Calu3 (cell line): ENCODE data around the gene PECR. TPM values are rescaled to one million over a fixed set of nuclear protein-coding genes. Genes with fewer than 3 reads are reported as not detected.

Experiments
- BruUV-seq: library from RNA; stranded (reverse); fragments of 400-500 nt; replicated peaks from 2 replicates; lab custom pipeline; 2021; lab: Mats Ljungman, UMichigan
- CTCF ChIA-PET: fragments of 300-600 bp; sonication (Branson Sonifier 250); formaldehyde crosslinking; loops from one replicate; lab custom pipeline; 2022; ENCODE audit warnings: antibody characterized with exemption; lab: Charles Lee
- DNase-seq: peaks from one replicate; pipeline ENCODE4 v3.0.0; 2022
- H3K27ac Mint-ChIP-seq: one replicate; pipeline ENCODE4 v1.8.0; 2022; ENCODE audit warnings: mixed read lengths; ENCODE audit not compliant: unreplicated experiment
- H3K27me3 Mint-ChIP-seq: one replicate; pipeline ENCODE4 v1.8.0; 2022; ENCODE audit warnings: mixed read lengths; ENCODE audit not compliant: unreplicated experiment
- H3K36me3 Mint-ChIP-seq: one replicate; pipeline ENCODE4 v1.8.0; 2022; ENCODE audit warnings: mild to moderate bottlenecking, moderate library complexity, mixed read lengths; ENCODE audit not compliant: insufficient read depth, unreplicated experiment
- H3K4me1 Mint-ChIP-seq: one replicate; pipeline ENCODE4 v1.8.0; 2022; ENCODE audit warnings: mild to moderate bottlenecking, low read depth, mixed read lengths; ENCODE audit not compliant: unreplicated experiment
- H3K4me3 Mint-ChIP-seq: one replicate; pipeline ENCODE4 v1.8.0; 2022; ENCODE audit warnings: mild to moderate bottlenecking, low read depth, moderate library complexity, mixed read lengths; ENCODE audit not compliant: unreplicated experiment
- H3K9me3 Mint-ChIP-seq: one replicate; pipeline ENCODE4 v1.8.0; 2022; ENCODE audit warnings: low read depth, mixed read lengths; ENCODE audit not compliant: unreplicated experiment
- CTCF ChIP-seq: fragments of 200-600 bp; IDR thresholded peaks from one replicate; pipeline ENCODE4 v1.8.0; 2022; ENCODE audit warnings: antibody characterized with exemption; ENCODE audit not compliant: unreplicated experiment
- intact Hi-C: fragments of 100-400 bp; cut with micrococcal nuclease; formaldehyde crosslinking; loops from one replicate; pipeline ENCODE4 v1.10.0; 2022; ENCODE audit not compliant: unreplicated experiment
- total RNA-seq: library from RNA; stranded (reverse); gene quantifications from 2 replicates; pipeline ENCODE4 v1.2.3, GENCODE V29; 2022

Gene PECR
- total RNA-seq, 1 experiment from 2014 or later: 40.7 TPM

GRCh38 chr2:216086207-216086893, 4.7 kb upstream of the PECR start:
- TF ChIP-seq CTCF: no peak
- Mint-ChIP-seq H3K9me3 (no peaks in the 10 kb centered on the region), H3K4me3 (no peak overlapping the region), H3K36me3 (peaks cover 35% of the 10 kb centered on the region), H3K27ac (no peak overlapping the region), H3K4me1 (peaks cover 58% of the 10 kb centered on the region), H3K27me3 (no peaks in the 10 kb centered on the region)
- BruUV-seq: no TSS peak
- no peak for DNase-seq
- CTCF ChIA-PET: interaction anchor here (0.6 to 0.8 kb wide), 3 partner anchors 23 to 26 kb away, joined by 3 read pairs; partner anchors contain the start of gene XRCC5
- intact Hi-C loops: no loop called here

GRCh38 chr2:216084547-216084946, 2.9 kb upstream of the PECR start:
- Mint-ChIP-seq H3K4me3 (peak overlapping the region; percentile 93), H3K27ac (peak overlapping the region; percentile 39), H3K9me3 (no peaks in the 10 kb centered on the region), H3K4me1 (peaks cover 48% of the 10 kb centered on the region), H3K36me3 (peaks cover 53% of the 10 kb centered on the region), H3K27me3 (no peaks in the 10 kb centered on the region)
- TF ChIP-seq CTCF: no peak
- intact Hi-C loops: no loop called here
- no TSS peak for BruUV-seq
- CTCF ChIA-PET: interaction anchor here (0.6 to 1.0 kb wide), 3 partner anchors 23 to 27 kb away, joined by 3 to 7 read pairs (median 4); partner anchors contain the start of gene XRCC5
- DNase-seq: no peak

- Mint-ChIP-seq H3K27ac (peak overlapping the region; percentile 39), H3K4me1 (peaks cover 42% of the 10 kb centered on the region), H3K27me3 (no peaks in the 10 kb centered on the region), H3K36me3 (peaks cover 57% of the 10 kb centered on the region), H3K9me3 (no peaks in the 10 kb centered on the region), H3K4me3 (peak overlapping the region; percentile 93)
- CTCF ChIA-PET: interaction anchor here (0.5 to 1.6 kb wide), 7 partner anchors 21 to 209 kb away, joined by 3 to 5 read pairs (median 4); partner anchors contain the start of gene XRCC5
- BruUV-seq: no TSS peak
- intact Hi-C loops: loop anchor here (2.0 kb wide), 1 partner anchor 25 kb away; no protein-coding TSS in a partner anchor
- DNase-seq: peak; percentile 61
- TF ChIP-seq CTCF: no peak
These were observed 2.1 kb upstream of the PECR start for GRCh38 chr2:216083464-216084281.

GRCh38 chr2:216082805-216083204, 1.2 kb upstream of the PECR start:
- no peaks in the 10 kb centered on the region for H3K9me3 Mint-ChIP-seq
- no peaks in the 10 kb centered on the region for H3K27me3 Mint-ChIP-seq
- H3K36me3 Mint-ChIP-seq: peaks cover 57% of the 10 kb centered on the region
- CTCF ChIA-PET: interaction anchor here (1.2 to 1.6 kb wide), 2 partner anchors 30 to 31 kb away, joined by 3 to 5 read pairs; no protein-coding TSS in a partner anchor
- DNase-seq: peak; percentile 61
- peak overlapping the region; percentile 39 for H3K27ac Mint-ChIP-seq
- no TSS peak for BruUV-seq
- intact Hi-C loops: loop anchor here (2.0 kb wide), 1 partner anchor 24 kb away; no protein-coding TSS in a partner anchor
- no peak for TF ChIP-seq CTCF
- peak overlapping the region; percentile 93 for H3K4me3 Mint-ChIP-seq
- peaks cover 40% of the 10 kb centered on the region for H3K4me1 Mint-ChIP-seq
